ENCODE measurements around the gene SYCE3.

SYCE3 gene

DNA sequence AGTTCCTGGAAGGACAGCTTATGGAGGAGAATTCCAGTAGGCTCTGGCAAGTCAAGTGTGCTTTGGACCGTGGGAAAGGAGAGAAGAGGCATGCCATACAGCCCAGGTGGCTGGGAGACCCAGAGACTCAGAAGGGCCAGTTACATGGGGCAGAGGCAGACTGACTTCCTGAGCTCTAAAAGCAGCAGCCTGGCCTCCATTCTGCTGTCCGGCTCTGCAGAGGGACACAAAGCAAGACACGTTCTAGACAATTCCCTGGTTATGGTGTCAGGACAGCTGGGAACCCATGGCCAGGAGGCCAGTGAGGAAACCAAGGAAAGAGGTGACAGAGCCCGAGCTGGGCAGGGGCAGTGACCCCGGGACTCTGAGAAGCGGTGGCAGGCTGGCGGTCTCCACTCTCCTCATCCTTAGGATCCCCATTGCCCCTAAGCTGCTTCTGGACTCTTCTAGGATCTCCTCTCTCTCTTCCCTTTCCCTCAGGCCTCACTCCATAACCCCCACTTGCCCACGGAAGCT is 12.8 kb upstream of the SYCE3 start:
- no peak for DNase-seq

DNA sequence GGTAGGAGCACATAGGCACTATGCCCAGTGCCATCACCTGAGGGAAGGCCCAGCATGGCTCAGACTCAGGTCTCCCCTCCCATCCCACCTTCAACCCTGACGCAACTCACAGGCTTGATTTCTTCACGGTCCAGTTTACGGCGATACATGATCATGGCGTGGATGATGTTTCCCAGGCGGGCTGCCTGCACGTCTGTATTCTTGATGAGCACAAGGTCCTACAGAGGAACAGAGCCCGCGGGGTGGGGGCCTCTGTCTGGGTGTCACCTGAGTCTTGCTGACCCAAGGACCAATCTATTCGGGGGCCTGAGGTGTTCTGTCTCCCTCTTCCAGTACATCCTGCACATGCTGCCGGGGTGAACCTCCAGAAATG is 11.7 kb upstream of the SYCE3 start:
- no peak for DNase-seq

DNA sequence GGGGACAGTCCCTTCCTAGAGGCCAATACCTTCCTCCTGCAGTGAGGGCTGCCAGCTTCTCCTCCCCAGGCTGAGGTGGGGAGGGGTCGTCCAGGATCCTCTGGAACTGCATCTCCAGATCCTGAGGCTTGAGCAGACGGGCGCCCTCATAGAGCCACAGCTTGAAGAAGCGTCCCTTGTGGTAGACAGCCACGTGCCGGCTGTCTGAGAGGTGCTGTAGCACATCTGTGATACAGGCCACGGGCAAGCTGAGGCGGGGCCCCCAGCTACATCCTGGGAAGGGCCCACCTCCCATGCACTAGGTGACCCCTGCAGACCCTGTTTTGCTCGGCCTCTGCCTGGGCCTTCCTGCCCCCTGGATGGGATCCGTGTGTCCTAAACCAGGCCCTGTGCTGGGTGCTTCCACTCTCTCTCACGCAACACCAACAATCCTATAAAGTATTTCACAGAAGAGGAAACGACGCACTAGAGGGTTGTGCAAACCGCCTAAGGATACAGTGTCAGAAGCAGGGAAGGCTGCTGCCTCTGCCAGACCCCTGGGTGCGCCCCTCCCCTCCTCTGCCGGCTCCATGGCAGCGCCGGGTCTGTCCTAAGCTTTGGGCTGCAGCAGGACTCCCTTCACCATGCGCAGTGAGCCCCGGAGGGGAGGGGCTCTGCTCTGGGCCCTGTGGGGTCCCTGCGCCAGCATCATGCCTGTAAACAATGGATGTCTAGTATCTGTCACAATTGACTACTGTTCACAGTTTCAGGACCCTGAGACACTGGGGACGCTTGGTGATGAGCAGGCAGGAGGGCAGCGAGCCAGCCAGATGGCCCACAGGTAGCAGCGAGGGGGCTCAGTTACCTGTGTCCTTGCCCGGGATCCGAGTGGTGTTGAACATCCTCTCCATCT is 11.0 kb upstream of the SYCE3 start:
- no peak for DNase-seq

DNA sequence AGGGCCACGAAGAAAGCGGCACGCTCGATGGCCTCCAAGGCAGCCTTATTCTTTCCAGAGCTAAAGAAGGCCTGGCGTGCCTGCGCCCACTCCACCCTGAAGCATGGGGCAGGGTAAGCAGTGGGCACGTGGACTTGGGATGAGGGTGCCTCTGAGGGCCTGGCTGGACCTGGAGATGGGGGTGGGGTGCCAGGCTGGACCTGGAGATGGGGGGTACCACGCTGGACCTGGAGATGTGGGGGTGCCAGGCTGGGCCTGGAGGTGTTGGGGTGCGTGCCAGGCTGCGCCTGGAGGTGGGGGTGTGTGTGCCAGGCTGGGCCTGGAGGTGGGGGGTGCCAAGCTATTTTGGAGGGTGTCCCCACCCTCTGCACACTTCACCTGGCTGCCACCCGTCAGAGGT is 10.2 kb upstream of the SYCE3 start:
- DNase-seq: no peak

DNA sequence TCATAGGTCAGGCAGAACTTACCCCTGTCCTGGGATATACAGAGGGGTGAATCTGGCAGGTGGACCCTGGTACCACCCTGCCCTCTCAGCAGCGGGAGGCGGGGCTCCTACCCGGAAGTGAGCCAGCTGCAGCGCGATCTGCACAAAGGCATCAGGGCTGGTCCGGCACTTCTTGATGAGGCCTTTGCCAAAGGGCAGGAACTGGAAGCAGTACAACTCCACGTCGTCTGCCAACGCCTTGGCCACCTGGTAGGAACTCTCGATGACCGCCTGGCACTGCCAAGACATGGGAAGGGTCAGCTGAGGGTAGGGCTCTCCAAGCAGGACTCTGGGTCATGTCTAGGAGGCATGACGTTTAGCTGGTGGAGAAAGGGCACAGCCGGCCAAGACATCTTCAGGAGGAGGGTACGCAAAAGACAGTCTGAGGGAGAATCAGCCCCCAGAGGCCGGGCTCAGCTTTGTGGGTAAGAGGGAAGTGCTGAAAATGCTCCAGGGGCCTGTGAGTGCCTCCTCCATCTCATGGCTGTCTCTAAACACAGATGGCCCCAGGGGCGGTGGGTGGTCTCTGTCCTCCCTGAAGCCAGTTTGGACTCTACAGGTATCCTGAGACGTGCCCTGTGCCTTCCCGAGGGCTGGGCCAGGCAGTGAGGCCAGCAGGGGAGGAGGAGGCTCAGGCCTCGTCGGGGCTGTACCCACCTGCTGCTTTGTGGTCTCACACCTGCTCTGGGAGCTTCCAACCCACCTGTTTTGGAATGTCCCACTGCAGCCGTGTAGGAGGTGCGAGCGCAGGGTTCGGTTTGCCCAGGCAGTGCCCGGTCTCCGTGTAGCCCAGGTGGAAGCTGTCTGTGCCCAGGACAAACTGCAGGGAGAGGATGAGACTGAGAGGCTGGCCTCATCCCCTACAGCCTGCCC is 8.8 kb upstream of the SYCE3 start:
- DNase-seq: no peak

DNA sequence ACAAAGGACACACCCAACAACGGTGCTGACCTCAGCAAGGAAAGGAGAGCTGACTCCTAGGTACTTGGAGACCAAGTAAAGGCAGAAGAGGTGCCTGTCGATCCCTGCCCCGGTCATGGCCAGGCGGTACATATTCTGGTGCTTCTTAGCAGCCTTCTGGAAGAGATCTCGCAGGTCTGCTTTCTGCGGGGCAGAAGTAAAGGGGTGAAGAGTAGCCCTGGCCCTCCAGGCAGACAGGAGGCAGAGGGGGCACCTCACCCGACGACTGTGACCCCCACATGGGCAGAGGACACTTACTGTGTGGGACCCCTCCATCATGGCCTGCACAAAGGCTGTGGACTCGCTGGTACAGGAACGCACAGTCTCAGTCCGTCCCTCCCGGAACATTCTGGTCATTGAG is 8.1 kb upstream of the SYCE3 start:
- DNase-seq: no peak

DNA sequence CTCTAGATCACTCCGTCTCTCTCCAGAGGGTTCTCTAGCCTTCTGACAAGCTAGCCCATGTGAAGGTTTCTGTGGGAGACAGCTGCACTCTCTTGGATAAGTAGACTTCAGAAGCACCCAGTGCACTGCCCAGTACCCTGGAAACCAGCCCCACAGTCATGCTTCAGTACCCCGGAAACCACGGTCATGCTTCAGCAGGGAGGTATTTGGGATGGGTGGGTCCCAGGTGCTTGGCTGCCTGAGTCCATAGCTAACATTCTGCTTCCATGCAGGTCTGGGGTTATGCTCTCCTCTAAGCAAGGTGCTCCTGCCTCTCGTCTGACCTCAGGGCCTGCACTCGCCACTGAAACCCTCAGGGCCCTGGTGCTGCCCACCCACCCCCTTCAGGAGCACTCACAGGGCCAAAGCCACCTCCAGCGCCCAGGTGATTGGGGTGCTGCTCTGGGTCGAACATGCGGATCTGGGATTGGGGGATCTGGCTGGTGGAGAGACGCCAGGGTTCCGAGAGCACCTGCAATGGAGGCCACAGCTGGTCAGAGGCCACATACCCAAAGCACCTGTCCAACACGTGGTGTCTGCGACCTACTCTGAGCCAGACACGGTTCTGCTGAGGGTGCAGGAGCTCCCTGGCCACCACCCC is 7.3 kb upstream of the SYCE3 start:
- no peak for DNase-seq

DNA sequence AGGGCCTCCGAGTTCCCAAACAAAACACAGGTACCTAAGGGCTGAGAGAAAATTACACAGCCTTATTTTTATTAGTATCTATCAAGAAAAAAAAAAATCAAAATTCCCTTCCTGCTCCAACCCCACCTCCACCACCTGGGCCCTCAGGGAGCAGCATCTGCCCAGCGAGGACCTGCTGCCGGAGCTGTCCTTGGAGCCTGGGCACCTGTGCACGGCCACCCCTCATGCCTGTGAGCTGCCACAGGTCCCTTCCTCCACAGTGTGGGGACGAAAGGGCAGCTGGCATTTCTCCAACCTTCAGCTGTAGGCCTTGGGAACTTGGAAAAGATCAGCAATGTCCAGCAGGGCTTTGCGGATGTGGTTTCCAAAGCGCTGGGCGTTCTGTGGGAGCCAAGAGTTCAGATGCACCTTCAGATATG is 6.3 kb upstream of the SYCE3 start:
- no peak for DNase-seq

DNA sequence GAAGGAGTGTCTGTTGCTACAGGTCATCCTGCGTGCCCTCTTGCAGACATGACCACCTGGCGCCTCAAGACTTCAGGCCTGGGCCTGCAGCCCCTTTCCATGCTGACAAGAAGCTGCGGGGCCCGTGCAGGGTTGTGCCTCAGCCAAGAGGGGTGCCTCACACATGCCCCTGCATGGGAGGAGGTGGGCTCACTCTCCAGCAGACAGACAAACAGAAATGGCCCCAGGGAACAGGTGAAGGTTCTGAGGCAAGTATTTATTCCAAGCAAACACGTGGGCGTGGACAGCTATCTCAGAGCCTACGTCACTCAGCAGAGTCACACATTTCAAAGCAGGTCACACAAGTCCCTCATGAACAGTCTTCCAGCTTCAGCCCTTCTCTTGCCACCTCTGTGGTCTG is 5.9 kb upstream of the SYCE3 start:
- no peak for DNase-seq

DNA sequence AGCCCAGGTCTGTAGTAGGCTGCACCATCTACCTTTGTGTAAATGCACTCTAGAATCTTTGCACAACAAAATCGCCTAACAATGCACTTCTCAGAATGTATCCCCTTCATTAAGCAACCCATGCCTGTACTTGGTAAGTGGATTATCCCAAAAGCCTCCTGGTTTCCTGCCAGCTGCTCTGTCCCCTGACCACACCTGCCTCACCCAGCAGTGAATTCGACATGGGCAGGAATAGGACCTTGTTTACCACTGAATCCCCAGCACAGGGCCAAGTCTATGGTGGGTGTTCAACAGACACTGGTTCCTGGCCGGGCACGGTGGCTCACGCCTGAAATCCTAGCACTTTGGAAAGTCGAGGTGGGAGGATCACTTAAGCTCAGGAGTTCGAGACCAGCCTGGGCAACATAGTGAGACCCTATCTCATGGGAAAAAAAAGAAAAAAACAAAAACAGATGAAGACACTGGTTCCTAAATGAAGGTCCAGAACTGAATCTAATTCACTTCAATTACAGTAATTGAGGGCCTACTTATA is 5.1 kb upstream of the SYCE3 start:
- no peak for DNase-seq

DNA sequence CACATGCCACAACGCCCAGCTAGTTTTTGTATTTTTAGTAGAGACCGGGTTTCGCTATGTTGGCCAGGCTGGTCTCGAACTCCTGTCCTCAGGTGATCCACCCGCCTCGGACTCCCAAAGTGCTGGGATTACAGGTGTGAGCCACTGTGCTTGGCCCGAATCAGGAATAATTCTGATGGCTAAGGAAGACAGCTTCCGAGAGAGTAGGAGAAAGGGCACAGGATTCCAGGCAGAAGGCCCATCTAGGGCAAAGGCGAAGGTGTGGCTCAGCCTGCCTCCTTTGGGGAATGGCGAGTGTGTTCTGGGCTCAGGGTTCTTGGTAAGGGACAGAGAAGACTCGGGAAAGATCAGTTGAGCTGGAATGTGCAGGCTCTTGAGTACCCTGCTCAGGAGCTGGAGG is 1.6 kb upstream of the SYCE3 start:
- no peak for DNase-seq

DNA sequence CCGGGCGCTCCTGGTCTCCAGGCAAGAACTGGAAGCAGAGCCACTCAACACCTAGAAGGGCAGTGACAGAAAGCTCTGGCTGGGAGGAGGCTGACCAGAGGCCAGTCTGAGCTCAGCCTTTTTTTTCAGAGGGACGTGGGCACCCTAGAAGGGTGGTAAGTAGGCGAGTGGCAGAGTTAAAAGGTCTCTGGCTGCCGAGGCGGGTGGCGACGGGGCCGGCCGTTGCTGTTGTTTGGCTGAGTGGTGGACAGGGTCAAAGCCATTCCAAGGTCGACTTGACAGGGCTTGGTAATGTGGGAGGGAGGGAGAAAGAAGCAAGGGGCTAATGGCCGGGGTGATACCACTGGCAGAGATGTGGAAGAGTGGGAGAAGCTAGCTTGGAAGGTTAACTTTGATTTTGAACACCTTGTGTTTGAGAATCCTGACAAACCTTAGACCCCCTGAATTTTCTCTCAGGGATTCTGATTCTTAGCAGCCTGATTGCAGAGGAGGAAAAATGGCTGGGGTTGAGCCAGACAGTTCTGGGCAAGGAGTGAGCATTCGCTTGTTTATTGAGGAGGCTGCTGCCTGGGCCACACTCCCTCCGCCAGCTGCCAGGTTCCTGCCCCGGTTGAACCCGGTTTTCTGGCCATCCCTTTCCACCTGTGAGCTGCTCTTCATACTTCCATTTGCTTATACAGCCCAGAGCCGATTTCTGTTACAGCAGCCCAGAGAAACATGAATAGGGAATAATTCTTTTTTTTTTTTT is 868 bp upstream of the SYCE3 start:
- DNase-seq: no peak

DNA sequence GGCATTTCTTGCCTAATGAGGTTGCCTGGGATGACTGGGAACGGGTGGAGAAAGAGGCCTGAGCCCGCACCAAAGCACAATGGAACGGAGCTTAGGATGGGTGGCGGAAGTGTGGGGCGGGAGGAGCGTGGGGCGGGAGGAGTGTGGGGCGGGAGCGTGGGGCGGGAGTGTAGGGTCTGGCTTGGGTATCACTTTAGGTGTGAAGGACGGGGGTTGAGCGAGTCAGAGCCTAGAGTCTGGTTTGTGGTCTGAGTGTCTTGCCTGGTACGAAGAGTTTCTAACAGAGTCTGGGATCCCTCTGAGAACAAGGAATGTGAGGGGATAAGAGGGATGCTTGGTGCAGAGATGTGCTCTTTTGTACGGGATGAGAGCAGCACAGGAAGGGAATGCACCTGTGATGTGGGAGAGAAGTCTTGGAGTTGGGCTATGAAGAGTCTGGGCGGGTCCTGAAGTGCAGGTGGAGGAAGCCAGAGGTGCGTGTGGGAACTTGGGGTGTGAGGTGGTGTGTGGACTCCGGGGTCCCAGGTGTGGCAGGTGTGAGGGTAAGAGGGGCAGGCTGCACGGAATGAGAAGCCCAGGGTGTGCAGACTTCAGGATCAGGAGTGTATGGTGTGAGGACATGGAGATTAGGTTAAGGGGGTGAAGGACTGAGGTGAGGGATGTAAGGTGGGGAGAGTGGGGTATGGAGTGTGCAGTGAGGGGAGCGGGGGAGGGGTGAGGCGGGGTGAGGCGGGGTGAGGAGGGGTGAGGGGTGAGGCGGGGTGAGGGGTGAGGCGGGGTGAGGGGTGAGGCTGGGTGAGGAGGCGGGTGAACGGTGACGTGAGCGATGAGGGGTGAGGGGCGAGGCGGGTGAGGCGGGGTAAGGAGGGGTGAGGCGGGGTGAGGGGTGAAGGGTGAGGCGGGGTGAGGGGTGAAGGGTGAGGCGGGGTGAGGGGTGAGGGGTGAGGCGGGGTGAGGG is 1.0 kb downstream of the SYCE3 start:
- DNase-seq: no peak

DNA sequence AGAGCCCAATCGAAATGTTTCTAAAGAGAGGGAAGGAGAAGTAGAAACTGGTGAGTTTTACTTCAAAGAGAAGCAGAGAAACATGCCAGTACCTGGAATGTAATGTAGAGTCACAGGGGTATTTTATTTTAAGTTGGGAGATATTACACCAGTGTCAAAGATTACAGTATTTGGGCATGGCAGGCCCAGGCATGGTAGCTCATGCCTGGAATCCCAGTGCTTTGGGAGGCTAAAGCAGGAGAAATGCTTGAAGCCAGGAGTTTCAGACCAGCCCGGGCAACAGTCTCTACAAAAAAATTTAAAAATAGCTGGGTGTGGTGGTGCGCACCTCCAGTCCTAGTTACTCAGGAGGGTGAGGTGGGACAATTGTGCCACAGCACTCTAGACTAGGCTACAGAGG is 2.7 kb downstream of the SYCE3 start:
- no peak for DNase-seq

DNA sequence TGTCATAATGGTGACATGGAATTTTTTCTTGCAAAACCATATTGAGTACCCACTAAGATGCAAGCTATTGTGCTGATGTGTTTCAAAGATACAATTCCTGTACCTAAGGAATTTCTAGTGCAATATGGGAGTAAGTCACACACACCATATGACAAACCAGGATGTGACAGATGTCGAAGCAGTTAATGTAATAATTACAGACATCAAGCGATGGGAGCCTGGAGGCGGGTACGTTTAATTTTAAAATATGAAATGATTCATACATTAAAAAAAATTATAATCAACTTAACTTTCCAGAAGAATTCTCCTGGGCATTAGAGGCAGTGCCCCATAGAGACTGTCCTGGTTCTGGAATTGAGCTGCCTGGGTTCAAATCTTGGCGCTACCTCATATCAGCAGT is 6.0 kb downstream of the SYCE3 start:
- DNase-seq: no peak

DNA sequence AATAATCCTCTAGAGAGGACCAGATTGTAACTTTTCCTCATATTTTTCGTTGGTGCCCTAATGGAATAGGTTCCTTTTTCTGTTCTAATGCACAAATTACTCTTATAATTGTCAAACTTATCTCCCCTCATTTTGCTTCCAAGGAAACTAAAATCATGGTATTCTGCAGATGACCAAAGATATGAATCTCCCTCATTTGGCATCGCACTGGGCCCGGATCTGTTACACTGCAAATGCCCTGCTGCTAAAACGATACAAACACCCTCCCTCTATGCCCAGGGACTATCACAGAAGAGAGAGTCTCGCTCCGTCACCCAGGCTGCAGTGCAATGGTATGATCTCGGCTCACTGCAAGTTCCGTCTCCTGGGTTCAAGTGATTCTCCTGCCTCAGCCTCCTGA is 9.4 kb downstream of the SYCE3 start:
- no peak for DNase-seq

DNA sequence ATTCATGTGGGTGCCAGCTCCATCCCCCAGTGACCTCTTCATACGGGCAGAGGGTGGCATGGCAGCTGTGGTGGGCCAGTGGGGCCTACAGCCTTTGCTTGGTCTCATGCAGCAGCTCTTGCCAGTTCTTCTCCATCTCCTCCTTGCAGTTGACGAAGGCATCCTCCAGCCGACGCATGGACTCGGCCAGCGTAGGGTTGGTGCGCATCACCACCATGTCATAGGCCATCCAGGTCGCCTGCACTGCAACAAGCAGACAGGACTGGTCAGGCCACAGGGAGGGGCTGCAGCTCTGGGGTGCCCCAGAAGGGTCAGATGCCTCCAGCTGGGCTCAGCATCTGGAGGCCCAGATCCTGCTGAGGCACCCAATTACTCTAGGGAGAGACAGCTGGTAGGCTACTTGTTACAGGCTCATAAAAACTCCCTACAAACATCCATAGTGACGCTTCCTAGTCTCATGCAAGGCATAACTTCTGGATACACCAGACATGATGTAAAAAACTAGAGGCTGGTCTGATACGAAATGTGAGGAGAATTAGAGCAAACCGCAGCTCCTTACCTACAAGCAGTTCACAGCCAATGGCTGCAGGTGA is 11.5 kb downstream of the SYCE3 start:
- no peak for DNase-seq

DNA sequence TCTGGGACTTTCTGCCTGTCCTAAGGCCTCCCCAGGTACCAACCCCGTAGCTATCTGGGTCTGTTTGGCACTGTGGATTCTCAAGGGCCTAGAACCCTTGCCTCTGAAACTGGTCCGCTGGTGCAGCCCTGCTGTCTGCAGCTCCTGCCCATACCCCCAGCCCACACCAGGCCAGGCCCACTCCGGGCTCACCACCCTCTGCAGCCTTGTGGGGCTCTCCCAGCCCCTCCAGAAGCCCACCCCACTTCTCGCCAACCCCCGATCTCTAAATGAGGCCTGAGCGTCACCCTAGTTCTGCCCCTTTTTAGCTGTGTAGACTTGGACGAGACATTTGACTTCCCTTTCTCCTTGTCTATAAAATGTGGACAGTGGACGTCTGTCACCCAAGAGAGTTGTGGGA is 12.3 kb downstream of the SYCE3 start:
- no peak for DNase-seq

DNA sequence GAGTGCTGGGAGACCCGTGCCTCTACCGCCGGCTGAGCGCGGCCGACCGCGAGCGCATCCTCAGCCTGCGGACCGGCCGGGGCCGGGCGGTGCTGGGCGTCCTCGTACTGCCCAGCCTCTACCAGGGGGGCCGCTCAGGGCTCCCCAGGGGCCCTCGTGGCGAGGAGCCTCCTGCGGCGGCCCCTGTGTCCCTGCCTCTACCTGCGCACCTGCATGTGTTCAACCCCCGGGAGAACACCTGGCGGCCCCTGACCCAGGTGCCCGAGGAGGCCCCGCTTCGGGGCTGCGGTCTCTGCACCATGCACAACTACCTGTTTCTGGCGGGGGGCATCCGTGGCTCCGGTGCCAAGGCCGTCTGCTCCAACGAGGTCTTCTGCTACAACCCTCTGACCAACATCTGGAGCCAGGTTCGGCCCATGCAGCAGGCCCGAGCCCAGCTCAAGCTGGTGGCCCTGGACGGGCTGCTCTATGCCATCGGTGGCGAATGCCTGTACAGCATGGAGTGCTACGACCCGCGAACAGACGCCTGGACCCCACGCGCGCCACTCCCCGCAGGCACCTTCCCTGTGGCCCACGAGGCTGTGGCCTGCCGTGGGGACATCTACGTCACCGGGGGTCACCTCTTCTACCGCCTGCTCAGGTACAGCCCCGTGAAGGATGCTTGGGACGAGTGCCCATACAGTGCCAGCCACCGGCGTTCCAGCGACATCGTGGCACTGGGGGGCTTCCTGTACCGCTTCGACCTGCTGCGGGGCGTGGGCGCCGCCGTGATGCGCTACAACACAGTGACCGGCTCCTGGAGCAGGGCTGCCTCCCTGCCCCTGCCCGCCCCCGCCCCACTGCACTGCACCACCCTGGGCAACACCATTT is 13.6 kb downstream of the SYCE3 start:
- DNase-seq: peak; percentile 53
